CD1c-positive myeloid dendritic cell (primary cell): ENCODE measurements around the gene CRYGB.
"Not testable (repeated sequence)": the region's sequence is repeated elsewhere in the genome, so short reads cannot be mapped to it uniquely, and the experiment has no call there.

Experiments used
- DNase-seq: peaks from one replicate; pipeline ENCODE4 v3.0.0-alpha.2; 2016; ENCODE audit errors: extremely low spot score

Gene CRYGB

DNA sequence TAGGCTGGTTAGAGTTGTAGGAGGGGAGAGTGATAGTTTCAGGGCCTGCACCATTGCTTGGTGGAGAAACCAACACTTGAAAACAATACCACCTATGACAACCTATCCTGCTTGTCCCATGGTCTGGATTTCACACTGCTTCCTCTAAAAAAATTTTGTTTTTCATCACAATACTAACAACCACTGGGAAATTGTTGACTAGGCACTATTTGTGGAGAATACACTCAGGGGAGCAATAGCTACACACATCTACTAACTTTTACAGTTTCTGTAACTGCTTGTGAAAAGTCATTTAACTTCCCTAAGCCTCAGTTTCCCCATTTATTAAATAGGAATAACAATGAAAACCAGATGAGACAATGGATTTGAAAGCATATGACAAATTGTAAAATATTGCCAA lies 4.1 kb upstream of the CRYGB start:
- no peak for DNase-seq

DNA sequence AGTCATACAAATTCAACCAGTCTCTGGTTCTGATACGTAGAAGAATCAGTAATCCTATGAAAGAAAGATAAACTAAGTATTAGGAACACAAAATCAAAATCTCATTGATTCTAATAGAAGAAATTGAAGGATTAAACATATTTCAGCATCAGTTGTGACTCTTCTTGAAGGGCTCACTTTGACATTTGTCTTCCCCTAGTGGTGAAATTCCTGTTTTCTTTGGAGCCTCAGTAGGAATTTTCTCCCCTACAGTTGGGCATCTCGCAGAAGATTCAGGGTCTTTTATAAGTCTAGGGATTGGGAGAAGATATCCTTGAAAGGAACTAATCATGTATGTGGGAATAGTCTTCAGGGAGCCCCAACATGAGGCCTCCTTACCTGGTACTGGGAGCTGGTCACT lies 2.8 kb upstream of the CRYGB start:
- DNase-seq: no peak

DNA sequence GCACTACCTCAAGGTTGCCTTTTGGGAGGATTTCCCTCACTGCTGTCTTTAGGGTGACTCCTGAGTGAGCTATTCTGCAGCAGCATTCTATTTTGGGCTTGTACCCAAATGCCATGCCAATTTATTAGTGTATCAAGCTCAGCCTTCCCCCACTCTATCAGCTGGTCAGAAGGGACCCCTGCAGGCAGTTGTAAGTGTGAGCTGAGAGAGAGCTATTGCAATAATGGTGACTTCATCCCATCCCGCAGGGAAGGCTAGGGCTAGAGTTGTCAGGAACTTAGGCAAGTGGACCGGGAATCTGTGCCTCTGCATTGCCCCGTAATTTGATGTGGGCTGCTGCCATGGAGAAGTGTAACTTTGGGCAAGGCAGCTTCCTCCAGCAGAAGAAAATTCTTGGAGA lies 1.8 kb upstream of the CRYGB start:
- DNase-seq: no peak

DNA sequence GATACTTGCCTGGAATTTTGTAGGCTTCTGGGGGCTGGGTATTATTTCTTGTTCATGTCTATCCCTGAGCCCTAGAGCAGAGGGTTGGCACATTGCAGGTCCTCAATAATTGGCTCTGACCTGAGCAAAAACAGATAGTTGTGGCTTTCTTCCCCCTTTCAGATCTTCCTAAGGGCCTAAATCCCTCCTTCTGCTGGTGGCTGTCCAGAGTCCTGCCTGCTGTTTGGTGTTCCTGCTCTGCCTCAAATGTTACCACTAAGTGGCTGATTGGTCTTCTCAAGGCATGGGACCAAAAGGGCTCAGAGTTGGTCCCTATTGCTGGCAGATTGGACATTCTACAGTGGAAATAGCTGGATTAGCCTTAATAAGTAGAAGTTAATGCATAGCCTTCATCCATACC lies 1.1 kb upstream of the CRYGB start:
- no peak for DNase-seq

DNA sequence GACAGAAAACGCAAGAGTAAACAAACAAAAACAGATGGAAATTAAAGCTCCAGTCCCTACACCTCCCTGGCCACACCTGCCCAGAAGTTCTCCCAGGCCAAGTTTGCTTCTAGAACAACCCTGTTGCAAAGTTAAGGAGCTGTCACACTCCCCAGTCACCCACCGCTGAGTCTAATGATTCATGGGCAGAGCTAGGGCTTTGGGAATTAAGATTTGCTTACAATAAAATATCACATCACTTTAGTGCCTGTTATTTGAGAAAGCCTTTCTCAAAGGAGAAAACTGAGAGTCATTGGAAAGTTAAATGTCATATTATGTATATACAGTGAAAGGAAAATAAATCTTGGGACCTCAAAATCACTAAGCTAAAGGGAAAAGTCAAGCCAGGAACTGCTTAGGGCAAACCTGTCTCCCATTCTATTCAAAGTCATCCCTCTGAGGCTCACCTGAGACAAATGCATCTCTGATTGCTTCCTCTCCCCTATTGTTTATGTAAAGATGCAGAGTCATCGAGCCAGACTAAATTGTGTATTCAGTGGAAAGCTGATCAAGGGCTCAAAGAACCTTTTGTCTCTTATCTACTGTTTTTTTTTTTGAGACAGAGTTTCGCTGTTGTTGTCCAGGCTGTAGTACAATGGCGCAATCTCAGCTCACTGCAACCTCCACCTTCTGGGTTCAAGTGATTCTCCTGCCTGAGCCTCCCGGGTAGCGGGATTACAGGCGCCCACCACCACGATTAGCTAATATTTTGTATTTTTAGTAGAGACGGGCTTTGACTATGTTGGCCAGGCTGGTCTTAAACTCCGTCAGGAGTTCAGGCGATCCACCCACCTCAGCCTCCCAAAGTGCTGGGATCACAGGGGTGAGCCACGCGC lies 2.8 kb downstream of the CRYGB start:
- DNase-seq: no peak

DNA sequence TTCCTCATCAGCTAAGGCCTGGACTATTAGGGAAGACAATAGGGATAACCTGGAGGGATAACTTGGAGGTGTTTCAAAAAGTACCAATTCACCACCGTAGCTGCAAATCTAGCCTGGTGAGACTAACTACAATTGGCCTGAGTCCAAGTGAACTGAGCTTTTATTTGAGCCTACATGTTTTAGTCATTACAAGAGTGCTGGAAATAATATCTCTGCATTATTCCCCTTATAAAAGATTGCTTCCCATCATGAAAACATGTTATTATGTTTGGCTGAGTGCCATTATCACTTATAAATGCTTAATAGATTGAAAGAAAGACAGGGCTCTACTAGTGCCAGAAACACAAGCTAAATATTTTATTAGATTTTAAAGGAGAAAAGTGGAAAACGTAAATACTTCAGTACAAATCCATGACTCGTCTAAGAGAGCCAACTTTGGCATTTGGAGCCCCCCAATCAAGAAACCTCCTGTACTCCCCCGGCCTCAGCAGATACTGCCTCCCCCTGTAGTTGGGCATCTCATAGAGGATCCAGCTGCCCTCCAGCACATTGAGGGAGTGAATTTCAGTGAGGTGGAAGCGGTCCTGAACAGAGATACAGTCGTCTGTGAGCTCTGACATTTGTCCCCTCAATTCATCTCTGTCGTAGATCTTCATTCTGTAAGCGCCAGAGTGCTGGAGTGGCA lies 3.6 kb downstream of the CRYGB start:
- no peak for DNase-seq

DNA sequence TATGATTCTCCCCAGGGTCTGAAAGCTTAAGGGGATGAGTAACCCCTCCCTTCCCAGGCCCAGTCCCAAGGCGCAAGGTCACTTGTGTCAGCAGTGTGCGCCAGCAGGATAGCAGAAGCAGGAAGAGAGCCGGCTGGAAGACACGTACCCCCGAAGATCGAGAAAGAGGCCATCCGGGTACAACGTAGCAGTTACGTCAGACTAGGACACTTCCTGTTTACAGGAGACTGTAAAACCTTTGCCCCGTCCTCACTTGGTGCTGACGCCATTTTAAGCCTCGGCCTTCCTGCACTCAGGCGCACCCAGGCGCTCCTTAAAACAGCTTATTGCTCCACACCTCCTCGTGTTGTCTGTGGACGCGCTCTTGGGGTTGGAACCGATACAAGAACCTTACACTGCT lies 6.5 kb downstream of the CRYGB start:
- no peak for DNase-seq

DNA sequence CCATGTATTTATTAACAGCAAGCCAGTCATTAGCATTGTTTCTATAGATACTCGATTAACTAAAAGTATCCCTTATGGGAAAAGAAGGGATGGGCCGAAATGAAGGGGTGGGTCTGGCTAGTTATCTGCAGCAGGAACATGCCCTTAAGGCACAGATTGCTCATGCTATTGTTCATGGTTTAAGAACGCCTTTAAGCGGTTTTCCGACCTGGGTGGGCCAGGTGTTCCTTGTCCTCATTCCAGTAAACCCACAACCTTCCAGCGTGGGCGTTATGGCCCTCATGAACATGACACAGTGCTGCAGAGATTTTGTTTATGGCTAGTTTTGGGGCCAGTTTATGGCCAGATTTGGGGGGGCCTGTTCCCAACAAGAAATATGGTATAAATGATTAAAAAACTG lies 7.6 kb downstream of the CRYGB start:
- not testable (repeated sequence) for DNase-seq

DNA sequence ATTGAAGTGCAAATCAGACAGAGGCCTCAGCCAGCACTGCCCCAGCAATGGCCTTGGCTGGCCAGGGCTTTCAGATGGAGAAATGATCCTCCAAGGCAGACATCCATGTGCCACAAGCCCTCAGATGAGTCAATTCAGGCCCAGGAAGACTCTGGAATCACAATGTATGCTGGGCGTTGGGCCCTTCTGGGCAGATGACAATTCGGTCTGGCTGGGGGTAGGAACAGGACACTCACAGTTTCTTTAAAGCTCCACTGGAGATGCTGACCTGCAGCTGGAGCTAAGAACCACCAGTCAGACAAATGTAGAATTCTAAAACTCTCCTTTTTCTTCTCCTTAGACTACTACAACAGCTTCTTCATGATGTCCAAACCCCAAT lies 9.3 kb downstream of the CRYGB start:
- DNase-seq: no peak

DNA sequence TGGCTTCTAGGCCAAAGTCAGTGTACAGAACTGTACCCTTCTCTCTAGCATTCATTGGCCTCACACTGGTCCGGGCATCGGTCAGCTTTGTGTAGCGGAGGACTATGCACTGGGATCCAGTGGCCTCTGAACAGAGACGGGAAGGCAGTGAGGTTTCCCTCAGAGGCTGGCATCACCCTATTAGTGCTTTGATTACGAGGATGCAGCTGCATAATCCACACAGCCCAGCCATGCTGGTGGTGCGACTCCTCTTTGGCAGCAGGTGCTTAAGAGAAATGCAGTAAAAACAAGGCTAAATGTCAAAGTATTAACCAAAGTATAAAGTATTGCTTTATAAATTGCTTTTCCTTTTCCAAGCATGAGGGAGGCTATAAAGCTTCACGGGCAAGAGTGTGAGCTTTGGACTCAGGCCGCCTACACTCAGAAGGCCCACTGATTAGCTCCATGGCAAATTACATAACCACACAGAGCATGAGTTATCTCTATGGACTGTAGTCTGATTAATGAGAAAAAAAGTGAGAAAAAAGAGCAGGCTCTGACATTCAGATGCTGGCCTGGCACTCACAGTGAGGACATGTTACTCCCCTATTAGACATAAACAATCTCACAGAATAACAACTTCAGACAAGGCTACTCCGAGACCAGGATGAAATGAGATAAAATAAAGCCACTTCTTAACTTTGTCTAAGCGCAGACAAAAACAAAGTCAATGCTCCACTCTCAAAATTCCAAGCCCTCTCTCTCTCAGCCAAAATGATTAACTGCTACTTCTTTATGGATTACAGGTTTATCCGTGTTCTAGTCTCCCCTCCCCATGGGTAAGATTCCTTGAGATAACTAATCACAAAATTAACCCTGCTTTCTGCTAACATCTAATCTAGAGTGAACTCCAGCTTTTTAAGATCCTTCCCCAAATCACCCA lies 9.9 kb downstream of the CRYGB start:
- no peak for DNase-seq

DNA sequence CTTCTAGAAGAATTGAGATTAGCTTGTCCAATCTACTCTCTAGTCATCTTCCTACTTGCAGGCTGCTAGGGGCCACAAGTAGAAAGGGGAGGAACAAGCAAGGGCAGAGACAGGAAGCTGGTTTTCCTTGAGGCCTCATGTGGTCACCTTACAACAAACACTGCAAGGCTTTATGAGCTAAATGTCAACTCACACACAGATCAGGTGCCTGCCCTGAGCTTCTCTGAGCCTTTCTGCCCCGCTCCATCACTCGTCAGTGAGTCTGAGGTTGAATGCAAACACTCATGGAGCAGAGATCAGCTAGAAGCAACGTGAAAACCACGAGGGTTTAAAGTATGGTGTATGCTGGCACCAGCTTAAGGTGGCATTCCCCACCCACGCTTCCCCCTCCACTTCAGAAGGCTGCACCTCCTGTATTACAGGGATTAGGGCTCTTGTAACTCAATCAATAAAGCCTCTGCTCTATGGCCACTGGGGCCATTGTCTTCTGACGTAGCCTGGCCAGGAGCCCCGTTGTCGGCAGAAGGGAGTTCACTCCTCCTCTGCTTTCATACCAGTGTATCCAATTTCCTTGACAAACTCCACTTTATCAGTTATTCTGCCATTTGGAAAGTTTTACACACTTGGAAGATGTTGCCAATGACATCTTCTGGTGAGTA lies 10.9 kb downstream of the CRYGB start:
- peak; percentile 2 for DNase-seq

DNA sequence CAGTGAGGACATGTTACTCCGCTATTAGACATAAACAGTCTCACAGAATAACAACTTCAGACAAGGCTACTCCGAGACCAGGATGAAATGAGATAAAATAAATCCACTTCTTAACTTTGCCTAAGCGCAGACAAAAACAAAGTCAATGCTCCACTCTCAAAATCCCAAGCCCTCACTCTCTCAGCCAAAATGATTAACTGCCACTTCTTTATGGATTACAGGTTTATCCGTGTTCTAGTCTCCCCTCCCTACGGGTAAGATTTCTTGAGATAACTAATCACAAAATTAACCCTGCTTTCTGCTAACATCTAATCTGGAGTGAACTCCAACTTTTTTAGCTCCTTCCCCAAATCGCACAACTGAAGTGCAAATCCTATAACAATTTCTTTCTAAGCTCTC lies 15.2 kb downstream of the CRYGB start:
- no peak for DNase-seq

DNA sequence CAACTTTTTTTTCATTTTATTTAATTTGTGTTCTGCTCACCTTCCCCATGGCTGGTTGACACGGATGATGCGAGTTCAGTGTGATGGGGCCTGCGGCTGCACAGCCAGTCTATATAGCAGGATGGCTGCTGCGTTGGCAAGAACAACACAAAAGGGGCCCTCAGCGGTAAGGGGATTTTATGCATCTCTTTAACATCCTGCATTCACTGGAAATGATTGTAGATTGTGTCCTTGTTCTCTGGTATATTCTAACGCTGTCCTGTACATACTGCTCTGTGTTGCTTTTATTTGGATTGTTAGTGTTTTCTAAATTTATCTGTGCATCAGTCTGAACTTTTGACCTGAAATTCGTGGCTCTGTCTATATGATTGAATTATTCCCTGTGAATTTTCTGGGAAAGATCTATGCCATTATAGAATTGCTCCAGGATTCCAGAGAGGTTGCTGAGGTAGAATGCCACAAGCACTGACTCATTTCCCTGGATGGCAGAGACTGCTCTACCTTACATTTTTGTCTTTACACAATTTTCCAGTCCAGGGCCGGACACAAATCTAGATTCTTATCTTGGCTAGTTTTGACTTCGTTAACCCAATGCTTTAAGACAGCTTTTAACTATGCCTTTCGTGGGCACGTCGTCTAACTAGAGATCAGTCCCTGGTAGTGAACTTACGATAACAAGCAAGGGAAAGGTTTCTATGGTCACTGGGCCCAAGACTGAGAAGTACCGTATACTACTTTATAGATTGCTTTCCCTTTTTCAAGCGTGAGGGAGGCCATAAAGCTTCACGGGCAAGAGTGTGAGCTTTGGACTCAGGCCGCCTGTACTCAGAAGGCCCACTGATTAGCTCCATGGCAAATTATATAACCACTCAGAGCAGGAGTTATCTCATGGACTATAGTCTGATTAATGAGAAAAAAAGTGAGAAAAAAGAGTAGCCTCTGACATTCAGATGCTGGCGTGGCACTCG lies 15.9 kb downstream of the CRYGB start, which contains the start of gene CRYGC:
Gene CRYGC (minus strand): TSS at position 85 of the 968 bp plus-strand sequence. CDS start 36 bp downstream, at position 49.
- no peak for DNase-seq

DNA sequence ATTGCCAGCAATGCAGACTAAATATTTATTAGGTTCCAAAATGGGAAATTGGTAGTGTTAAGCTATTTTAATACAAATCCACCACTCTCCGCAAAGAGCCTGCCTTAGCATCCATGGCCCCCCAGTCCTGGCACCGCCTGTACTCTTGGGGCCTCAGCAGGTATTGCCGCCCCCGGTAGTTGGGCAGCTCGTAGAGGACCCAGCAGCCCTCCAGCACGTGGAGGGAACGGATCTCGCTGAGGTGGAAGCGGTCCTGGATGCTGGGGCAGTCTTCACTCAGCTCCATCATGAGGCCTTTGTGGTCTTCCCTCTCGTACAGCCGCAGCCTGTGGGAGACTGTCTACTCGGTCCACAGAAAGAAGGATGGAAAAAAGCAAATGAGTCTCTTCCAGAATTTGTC lies 17.8 kb downstream of the CRYGB start:
- no peak for DNase-seq

DNA sequence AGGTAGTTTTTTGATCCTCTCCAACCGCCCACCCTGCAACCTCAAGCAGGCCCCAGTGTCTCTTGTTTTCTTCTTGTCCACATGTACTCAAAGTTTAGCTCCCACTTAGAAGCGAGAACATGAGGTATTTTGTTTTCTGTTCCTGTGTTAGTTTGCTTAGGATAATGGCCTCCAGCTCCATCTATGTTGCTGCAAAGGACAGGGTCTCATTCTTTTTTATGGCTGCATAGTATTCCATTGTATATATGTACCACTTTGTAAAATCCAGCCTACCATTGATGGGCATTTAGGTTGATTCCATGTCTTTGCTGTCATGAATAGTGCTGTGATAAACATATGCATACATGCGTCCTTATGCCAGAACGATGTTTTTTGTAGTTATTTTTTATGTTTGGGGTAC lies 18.9 kb downstream of the CRYGB start:
- no peak for DNase-seq

DNA sequence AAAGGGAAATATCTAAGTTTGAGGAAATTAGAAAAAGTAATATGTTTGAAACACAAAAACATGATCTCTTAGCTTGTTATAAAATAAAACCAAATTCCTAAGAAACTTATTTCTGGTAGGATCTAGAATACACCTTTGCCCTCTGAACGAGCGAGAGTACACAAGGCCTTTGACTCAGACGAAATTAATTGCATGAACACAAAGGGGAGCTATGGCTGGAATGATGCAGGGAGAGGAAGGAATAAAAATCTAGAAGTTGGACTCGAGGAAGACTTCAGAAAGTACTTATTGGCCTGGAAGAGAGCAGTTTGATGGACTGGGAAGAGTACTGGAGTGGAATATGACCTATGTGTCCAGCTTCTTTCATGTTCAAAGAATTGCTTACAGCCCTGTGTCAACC lies 20.7 kb downstream of the CRYGB start:
- DNase-seq: no peak

DNA sequence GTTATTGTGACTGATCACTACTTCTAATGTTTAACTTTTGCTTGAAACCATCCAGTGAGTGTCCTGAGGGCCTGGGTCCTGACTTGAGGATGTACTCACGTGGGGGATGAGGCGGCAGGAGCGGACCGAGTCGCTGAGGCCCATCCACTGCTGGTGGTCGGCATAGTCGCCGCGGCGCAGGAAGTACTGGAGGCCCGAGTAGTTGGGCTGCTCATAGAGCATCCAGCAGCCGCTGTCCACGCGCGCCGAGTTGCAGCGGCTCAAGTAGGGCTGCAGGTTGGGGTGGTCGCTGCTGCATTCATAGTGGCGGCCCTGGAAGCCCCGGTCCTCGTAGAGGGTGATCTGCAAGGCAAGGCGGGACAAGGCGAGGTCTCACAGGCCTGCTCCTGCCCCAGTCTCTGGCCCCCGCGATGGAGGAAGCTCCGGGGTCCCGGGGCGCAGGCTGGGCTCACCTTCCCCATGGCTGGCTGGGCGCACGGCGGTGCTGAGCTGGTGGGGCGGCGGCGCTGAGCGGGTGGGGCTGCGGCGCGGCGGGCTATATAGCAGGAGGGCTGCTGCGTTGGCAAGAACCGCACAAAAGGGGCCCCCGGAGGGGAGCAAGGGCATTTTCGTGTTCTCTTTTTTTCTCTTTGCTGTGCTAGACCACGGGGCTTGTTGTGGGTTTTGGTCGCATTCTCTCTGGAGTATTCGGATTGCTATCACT lies 21.8 kb downstream of the CRYGB start, which contains the start of gene CRYGD:
Gene CRYGD (minus strand): TSS at position 512 of the 703 bp plus-strand sequence. CDS start 51 bp downstream, at position 461.
- DNase-seq: peak; percentile 9

DNA sequence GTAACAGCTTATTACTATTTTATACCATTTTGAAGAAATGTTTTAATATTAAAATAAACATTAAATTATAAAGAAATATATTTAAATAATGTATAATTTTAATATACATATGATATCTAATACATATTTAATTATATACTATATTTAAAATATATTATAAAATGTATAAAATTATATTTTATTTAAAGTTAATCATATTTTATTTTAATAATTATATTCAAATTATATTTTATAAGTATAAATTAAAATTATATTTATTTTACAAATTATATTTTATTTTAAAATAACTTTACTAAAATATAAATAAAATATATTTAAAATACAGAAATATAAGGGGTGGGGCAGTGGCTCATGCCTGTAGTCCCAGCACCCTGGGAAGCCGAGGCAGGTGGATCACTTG lies 23.7 kb downstream of the CRYGB start:
- DNase-seq: no peak

DNA sequence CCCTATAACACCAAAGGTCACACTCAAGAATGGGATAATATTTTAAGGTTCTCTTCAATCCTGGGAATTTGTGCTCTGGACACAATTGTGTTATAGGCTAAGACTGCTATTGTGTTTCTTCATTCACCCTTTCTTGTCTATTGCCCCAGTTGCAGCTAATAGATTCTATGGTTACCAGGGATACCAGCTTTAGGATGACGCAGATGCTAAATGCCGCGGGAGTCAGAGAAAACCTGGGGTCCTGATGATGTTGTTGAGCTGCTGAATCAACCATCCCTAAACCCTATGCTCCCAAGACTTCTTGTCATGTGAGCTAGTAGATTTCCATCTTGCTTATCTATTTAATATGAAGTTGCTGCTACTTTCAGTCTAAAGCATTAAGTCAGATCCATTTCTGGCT lies 27.0 kb downstream of the CRYGB start:
- DNase-seq: no peak

DNA sequence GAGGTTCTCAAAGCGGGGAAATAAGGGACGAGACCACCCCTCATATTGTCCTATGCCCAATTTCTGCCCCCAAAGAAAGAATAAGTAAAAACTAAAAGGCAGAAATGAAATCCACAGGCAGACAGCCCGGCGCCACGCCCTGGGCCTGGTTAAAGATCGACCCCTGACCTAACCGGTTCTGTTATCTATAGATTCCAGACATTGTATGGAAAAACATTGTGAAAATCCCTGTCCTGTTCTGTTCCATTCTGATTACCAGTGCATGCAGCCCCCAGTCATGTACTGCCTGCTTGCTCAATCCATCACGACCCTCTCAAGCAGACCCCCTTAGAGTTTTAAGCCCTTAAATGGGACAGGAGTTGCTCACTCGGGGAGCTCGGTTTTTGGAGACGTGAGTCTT lies 28.6 kb downstream of the CRYGB start:
- DNase-seq: not testable (repeated sequence)
